ENCODE results near the gene ROR1.
A peak's percentile ranks its signal among the peaks of the same experiment; 100 is the strongest.

Gene ROR1

GRCh38 chr1:63884486-63884885 is 110.7 kb downstream of the ROR1 start:
- no peak for DNase-seq (ENCODE audit: low spot score)

GRCh38 chr1:63885899-63886298 is 112.1 kb downstream of the ROR1 start:
- DNase-seq (ENCODE audit: low spot score), result no peak

GRCh38 chr1:63886340-63886739 is 112.5 kb downstream of the ROR1 start:
- no peak for DNase-seq (ENCODE audit: low spot score)

- DNase-seq (ENCODE audit: low spot score), result no peak
These were observed 114.0 kb downstream of the ROR1 start for GRCh38 chr1:63887809-63888208.

GRCh38 chr1:63888984-63889383 is 115.2 kb downstream of the ROR1 start:
- no peak for DNase-seq (ENCODE audit: low spot score)

- no peak for DNase-seq (ENCODE audit: low spot score)
These were observed 116.7 kb downstream of the ROR1 start for GRCh38 chr1:63890468-63890867.

GRCh38 chr1:63891060-63891690 is 117.4 kb downstream of the ROR1 start:
- DNase-seq (ENCODE audit: low spot score), result peak; percentile 7

- peak; percentile 65 for DNase-seq (ENCODE audit: low spot score)
These were observed 119.0 kb downstream of the ROR1 start for GRCh38 chr1:63892632-63893395.

GRCh38 chr1:63893976-63894375 is 120.2 kb downstream of the ROR1 start:
- DNase-seq (ENCODE audit: low spot score), result no peak

GRCh38 chr1:63894627-63895265 is 120.9 kb downstream of the ROR1 start:
- no peak for DNase-seq (ENCODE audit: low spot score)

- no peak for DNase-seq (ENCODE audit: low spot score)
These were observed 122.9 kb downstream of the ROR1 start for GRCh38 chr1:63896755-63897154.

- no peak for DNase-seq (ENCODE audit: low spot score)
These were observed 124.8 kb downstream of the ROR1 start for GRCh38 chr1:63898428-63899196.

GRCh38 chr1:63901094-63901493 is 127.3 kb downstream of the ROR1 start:
- no peak for DNase-seq (ENCODE audit: low spot score)

GRCh38 chr1:63902844-63903589 is 129.2 kb downstream of the ROR1 start:
- no peak for DNase-seq (ENCODE audit: low spot score)

- peak; percentile 14 for DNase-seq (ENCODE audit: low spot score)
These were observed 130.3 kb downstream of the ROR1 start for GRCh38 chr1:63903947-63904610.

- DNase-seq (ENCODE audit: low spot score), result no peak
These were observed 131.0 kb downstream of the ROR1 start for GRCh38 chr1:63904826-63905225.

GRCh38 chr1:63906047-63906704 is 132.4 kb downstream of the ROR1 start:
- DNase-seq (ENCODE audit: low spot score), result no peak

GRCh38 chr1:63907051-63907450 is 133.2 kb downstream of the ROR1 start:
- DNase-seq (ENCODE audit: low spot score), result no peak

GRCh38 chr1:63908016-63908415 is 134.2 kb downstream of the ROR1 start:
- no peak for DNase-seq (ENCODE audit: low spot score)

- DNase-seq (ENCODE audit: low spot score), result no peak
These were observed 135.7 kb downstream of the ROR1 start for GRCh38 chr1:63909526-63909925.

GRCh38 chr1:63911049-63911448 is 137.2 kb downstream of the ROR1 start:
- DNase-seq (ENCODE audit: low spot score), result no peak
